Eye (tissue), 1 donor: Measurements from ENCODE around the gene KPNB1.

ENCODE experiments used
- DNase-seq: peaks from one replicate; pipeline ENCODE4 v3.0.0-alpha.2; 2015

The KPNB1 gene

DNA sequence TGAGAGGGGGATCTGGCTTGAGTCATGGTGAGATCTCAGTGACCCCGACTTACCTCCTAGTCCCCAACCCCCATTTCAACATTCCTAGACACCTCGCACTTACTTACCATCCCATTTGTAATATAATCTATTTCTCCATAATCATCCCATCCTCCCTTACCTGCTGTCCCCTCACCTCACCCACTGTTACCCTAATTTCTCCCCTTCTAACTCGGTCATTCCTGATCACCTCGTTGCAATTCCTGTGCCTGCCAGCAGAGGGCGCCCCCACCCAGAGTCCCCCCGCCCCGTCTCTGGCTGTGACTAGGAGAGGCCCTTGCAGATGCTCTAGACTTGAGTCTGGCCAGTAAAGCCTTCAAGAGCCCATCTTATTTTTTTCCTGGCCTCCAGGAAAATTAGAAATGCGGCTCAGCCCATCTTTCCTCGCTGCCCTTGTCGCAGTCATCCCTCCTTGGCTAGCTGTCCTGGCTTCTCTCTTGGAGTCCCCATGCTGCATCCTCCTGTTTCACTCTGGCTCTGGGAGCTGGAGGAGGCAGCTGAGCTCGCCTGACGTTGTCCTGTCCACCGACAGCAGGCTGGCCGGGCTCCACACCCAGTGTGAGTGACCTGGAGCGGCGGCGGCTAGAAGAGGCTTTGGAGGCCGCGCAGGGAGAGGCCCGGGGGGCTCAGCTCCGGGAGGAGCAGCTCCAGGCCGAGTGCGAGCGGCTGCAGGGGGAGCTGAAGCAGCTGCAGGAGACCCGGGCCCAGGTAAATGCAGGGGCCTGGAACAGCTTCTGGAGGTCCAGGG is 49.2 kb downstream of the KPNB1 start:
- DNase-seq = peak; percentile 75

GRCh38 chr17:47699536-47699840 is 49.8 kb downstream of the KPNB1 start:
- no peak for DNase-seq

- no peak for DNase-seq
These were observed 51.0 kb downstream of the KPNB1 start for GRCh38 chr17:47700471-47701449.

DNA sequence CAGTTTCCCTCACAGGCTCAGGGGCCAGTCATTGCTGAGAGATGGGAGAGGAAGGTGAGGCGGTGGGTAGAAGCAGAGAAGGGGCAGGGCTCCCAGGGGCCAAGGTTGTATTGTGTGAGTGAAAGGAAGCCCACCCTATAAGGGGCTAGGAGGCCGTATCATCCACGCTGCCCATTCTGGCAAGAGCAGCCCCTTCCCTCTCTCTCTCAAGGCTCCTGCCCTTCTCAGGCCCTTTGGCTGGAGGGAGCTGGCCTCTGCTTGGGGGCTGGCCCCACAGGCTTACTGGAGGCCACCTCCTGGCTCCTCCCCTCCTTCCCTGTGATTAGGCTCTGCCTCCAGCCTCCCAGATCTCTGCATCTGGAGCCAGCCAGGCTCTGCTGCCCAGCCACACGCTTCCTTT is 51.9 kb downstream of the KPNB1 start:
- peak; percentile 44 for DNase-seq

DNA sequence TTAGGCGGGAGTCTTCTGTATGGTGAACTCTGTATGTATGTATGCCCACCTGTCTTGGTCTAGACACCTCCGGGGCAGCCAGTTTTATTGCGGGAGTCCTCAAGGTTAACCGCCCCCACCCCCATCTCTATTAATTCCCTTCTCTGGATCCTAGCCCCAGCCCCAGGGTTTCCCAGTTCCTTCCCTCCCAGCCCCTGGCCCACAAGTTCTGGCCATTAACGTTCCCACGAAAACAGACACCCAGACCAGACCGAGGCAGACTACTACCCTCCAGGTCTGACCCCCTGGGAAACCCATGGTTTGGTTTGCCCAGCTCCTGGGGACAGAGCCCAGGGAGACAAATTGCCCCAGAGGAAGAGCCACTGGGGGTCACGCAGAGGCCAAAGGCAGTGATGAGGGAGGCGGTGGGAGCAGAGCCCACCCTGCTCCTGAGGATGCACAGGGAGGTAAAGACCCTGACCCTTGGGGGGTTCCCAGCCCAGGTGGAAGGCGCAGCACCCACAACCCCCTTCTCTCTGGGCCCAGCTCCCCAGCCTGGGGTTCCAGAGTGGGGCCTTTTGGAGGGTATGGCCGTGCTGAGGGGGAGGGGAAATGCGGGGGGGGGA is 52.8 kb downstream of the KPNB1 start:
- no peak for DNase-seq

DNA sequence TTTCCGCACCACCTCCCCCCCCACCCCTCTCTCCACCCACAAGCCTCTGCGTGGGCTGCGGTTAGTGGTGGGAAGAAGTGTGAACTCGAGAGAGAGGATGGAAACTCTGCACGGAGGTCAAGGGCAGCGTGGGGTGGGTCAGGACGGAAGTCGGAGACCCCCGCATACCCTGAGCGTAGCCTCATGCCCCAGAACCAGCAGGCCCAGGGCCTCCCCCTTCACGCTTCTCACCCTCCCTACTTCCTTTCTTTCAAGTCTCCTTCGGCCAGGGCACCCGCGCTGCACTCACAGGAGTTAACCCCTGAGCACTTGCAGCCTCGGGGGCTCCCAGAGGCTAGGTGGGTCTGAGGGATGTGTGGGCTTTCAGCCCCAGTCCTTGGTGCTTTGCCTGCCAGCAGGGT is 53.5 kb downstream of the KPNB1 start:
- no peak for DNase-seq

- no peak for DNase-seq
These were observed 54.0 kb downstream of the KPNB1 start for GRCh38 chr17:47703671-47704070.

DNA sequence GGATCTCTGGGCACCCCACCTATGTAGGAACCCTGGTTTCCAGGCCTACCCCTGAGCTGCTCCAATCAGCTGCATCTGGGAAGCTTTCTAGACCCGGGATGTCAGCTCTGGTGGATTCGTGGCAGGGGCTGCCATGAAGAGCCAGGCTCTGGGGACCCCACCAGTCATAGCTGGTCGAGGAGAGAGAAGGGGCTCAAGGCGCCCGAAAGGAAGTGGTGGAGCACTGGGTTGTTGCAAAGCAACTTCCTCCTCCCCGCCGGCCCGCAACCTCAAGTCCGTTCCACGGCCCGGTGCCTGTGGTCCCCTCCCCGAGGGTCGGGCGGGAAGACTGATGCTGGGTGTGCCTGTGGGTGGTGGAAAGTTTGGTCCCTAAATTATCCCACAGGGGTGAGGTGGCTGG is 54.4 kb downstream of the KPNB1 start:
- no peak for DNase-seq

DNA sequence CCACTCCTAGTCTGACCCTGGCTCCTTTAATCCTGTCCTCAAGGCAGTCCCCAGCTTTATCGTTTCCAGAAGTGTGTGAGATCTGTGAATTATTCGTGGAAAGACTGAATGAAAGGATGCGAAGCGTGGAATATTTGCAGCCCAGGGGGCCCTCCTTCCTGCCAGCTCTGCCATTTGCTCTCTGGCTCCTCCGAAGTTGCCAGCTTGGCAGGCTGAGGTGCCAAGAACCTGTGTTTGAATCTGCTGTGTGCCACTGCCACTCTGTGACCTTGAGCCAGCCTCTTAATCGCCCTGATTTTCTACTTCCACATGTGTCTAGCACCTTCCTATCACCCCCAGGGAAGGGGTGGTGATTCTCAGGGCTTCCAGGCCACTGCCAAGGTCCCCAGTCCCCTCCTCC is 55.0 kb downstream of the KPNB1 start:
- DNase-seq = no peak

DNA sequence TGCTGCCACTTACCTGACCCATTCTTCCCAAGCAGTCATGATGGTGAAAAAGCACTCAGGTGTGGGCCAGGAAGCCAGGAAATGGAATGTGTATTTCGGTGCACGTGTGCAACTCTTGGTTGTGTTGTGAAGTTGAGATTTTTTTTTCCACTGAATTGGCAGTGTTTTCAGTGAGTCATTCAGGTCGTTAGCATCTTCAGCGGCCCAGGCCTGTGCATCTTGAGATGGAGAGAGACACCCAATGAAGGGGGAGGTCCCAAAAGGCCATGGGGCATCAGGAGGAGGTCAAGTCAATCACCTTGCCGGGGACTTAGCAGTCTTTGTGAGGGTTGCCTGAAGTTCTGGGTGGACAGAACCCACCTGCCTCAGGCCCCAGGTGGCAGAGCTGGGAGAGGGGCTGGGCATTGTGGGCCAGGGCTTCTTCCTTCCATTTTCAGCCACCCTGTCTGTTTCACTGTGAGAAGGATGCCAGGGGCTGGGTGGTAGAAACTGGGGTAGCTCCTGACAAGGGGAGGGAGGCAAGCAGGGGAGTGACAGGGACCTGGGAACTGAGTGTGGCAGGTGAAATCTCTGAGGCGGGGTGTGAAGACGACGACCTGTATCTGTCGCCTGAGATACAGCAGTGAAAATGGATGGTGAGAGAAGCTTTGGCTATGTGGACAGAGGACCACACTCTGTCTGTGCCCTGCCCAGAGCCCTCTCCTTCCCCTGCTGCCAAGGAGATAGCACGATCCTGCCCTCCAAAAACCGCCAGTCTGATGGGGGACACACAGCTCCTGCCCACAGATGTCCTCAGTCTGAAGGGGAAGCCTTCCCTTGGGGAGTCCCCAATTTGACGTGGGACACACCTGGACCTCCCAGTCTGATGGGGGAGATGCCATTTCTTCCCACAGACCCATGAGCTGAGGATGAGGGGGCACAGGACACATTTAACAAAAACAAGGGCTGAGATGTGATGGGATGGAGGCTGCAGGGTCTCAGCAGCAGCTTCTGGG is 56.1 kb downstream of the KPNB1 start:
- DNase-seq = no peak

GRCh38 chr17:47707056-47707804 is 57.5 kb downstream of the KPNB1 start:
- DNase-seq = no peak

- no peak for DNase-seq
These were observed 58.2 kb downstream of the KPNB1 start for GRCh38 chr17:47707884-47708283.

DNA sequence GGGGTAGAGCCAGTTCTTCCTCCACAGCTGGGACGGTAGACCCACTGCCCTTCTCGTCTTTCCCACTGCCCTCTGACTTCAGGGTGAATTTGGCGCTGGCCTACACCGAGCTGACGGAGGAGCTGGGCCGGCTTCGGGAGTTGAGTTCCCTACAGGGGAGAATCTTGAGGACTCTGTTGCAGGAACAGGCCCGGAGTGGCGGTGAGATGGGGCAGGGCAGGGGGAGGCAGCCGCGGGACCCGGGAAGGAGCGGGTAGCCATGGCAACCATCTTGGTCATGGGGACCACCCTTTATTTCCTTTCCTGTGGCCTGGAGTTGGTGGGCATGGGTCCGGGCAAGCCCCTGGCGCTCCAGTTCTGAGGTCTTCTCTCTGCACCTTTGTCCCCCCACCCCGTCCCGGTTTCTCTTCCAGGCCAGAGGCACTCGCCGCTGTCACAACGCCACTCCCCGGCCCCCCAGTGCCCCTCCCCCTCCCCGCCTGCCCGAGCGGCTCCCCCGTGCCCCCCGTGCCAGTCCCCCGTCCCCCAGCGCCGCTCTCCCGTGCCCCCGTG is 58.7 kb downstream of the KPNB1 start:
- DNase-seq = no peak

DNA sequence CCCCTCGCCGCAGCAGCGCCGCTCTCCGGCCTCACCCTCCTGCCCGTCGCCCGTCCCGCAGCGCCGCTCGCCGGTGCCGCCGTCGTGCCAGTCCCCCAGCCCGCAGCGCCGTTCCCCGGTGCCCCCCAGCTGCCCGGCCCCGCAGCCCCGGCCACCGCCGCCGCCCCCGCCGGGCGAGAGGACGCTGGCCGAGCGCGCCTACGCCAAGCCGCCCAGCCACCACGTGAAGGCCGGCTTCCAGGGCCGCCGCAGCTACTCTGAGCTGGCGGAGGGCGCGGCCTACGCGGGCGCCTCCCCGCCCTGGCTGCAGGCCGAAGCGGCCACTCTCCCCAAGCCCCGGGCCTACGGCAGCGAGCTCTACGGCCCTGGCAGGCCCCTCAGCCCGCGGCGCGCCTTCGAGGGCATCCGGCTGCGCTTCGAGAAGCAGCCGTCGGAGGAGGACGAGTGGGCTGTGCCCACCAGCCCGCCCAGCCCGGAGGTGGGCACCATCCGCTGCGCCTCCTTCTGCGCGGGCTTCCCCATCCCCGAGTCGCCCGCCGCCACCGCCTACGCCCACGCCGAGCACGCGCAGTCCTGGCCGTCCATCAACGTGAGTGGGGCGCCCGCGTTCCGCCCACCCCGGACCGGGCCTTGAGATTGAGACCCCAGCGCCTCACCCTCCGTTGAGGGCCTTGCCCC is 59.3 kb downstream of the KPNB1 start:
- DNase-seq = no peak

DNA sequence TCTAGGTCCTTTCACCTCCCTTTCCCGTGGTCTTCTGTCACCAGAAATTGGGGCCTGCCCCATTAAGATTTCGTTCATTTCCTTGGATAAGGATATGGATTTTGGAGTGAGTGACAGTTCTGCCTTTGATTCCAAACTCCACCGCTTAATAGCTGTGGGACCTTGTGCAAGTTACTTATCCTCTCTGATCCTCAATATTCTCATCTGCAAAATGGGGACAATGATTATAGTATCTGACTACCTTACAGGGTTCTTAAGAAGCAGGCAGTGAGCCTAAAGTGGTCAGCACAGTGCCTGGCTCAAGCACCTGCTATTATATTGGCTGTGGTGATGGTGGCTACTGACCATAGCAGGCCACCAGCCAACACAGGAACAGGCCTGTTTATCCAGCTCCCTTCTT is 59.9 kb downstream of the KPNB1 start:
- no peak for DNase-seq

DNA sequence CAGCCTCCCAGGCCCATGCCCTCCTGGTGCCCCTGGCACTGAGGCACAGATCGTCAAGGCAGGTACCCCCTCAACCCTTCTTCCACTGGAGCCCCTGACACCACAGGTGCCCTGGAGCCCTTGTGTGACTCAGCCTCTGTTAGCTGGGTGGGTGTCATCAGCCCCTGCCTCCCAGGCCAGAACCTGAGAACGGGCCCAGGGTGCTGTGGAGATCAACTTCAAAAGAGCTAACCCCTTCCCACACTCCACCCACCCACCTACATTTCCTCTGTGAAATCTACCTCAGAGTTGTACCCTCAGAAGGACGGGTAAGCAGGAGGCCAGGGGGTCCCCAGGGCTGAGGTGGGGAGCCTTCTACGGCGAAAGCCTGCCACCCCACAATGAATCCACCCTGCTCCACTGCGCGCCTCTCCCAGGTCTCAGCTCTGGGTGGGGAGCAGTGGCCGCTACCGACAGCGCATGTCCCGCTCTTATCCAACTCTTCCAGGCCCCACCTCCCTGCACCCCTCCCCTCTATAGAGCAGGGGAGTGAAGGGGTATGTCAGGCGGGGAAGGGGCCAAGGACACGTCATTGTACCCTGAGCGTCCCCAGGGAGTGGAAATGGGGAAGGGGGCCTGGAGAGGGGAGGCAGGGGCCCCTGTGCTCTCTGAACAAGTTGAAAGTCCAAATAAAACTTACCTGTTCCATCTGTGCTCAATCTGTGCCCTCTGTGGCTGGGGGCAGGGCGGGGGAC is 61.8 kb downstream of the KPNB1 start:
- DNase-seq = no peak

- no peak for DNase-seq
These were observed 62.8 kb downstream of the KPNB1 start for GRCh38 chr17:47712330-47713023.

GRCh38 chr17:47713980-47714700 is 64.4 kb downstream of the KPNB1 start:
- no peak for DNase-seq
